AG04449 (cell line): ENCODE data around the gene NAPA.
A peak's percentile ranks its signal among the peaks of the same experiment; 100 is the strongest.

Source experiments
- CTCF ChIA-PET: fragments of 350-600 bp; formaldehyde crosslinking; extraction: SDS; loops from one replicate; lab custom pipeline; 2021; ENCODE audit warnings: antibody characterized with exemption; lab: Yijun Ruan, JAX
- POLR2A ChIA-PET: fragments of 400-600, 350-600 bp; formaldehyde crosslinking; extraction: SDS; loops from one replicate; lab custom pipeline; 2020; ENCODE audit warnings: antibody characterized with exemption, inconsistent platforms; lab: Yijun Ruan, JAX
- DNase-seq: peaks from one replicate; pipeline ENCODE4 v3.0.0-alpha.2; 2010; ENCODE audit warnings: low read depth, low spot score
- H3K4me3 ChIP-seq: 2 replicates; pipeline ENCODE4 v1.5.1; 2011; ENCODE audit warnings: low read depth, mild to moderate bottlenecking, control low read depth, low read length
- TF ChIP-seq, protein P1 (sequence below): IDR thresholded peaks from one replicate; pipeline ENCODE4 v1.5.1; 2011; ENCODE audit warnings: mild to moderate bottlenecking, moderate library complexity, low read length, control low read depth, inconsistent platforms; ENCODE audit not compliant: insufficient read depth; ENCODE audit errors: missing control alignments

NAPA gene

DNA sequence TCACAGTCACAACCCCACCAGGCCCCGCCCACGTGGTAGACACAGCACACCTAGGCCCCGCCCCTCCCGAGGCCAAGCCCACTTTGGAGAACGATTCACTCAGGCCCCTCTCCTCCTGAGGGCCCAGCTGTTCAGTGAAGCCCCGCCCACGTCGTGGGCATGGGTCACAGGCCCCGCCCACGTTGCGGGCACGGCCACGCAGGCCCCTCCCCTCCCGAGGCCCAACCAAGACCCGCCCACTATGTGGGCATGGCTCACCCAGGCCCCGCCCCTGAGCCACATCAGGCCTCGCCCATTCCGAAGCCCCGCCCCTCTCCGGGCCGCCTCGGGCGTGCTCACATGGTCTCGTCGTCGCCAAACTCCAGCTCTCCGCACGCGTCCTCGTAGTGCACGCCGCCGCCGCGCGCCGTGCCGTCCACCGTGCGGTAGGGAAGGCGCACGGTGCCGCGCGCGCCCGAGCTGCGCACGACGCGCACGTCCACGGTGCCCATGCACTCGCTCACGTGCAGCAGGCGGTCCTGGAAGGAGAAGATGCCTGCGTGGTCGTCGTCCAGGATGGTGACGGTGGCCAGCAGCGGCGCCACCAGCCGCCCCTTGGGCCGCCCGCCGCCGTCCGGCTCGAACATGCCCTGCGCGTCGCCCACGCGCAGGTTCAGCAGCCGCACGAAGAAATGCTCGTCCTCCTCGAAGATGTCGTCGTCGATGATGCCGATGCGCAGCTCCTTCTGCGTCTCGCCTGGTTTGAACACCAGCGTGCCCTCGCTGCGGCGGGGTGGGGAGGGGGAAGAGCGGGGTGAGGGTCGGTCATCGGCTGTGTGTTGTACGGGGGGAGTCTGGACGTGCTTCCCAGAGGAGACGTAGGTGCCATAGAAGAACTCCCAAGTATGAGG lies 67.1 kb downstream of the NAPA start:
- H3K4me3 ChIP-seq: peak overlapping the region; percentile 20; the same call in 1 of the 2 replicates
- ChIA-PET CTCF (interaction anchor here (0.8 to 7.1 kb wide), 5 partner anchors 11 to 259 kb away, joined by 3 to 61 read pairs (median 4); partner anchors contain the start of gene KPTN), POLR2A (no interaction called here)
- DNase-seq: no peak
- TF ChIP-seq, protein P1, sequence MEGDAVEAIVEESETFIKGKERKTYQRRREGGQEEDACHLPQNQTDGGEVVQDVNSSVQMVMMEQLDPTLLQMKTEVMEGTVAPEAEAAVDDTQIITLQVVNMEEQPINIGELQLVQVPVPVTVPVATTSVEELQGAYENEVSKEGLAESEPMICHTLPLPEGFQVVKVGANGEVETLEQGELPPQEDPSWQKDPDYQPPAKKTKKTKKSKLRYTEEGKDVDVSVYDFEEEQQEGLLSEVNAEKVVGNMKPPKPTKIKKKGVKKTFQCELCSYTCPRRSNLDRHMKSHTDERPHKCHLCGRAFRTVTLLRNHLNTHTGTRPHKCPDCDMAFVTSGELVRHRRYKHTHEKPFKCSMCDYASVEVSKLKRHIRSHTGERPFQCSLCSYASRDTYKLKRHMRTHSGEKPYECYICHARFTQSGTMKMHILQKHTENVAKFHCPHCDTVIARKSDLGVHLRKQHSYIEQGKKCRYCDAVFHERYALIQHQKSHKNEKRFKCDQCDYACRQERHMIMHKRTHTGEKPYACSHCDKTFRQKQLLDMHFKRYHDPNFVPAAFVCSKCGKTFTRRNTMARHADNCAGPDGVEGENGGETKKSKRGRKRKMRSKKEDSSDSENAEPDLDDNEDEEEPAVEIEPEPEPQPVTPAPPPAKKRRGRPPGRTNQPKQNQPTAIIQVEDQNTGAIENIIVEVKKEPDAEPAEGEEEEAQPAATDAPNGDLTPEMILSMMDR: no peak

DNA sequence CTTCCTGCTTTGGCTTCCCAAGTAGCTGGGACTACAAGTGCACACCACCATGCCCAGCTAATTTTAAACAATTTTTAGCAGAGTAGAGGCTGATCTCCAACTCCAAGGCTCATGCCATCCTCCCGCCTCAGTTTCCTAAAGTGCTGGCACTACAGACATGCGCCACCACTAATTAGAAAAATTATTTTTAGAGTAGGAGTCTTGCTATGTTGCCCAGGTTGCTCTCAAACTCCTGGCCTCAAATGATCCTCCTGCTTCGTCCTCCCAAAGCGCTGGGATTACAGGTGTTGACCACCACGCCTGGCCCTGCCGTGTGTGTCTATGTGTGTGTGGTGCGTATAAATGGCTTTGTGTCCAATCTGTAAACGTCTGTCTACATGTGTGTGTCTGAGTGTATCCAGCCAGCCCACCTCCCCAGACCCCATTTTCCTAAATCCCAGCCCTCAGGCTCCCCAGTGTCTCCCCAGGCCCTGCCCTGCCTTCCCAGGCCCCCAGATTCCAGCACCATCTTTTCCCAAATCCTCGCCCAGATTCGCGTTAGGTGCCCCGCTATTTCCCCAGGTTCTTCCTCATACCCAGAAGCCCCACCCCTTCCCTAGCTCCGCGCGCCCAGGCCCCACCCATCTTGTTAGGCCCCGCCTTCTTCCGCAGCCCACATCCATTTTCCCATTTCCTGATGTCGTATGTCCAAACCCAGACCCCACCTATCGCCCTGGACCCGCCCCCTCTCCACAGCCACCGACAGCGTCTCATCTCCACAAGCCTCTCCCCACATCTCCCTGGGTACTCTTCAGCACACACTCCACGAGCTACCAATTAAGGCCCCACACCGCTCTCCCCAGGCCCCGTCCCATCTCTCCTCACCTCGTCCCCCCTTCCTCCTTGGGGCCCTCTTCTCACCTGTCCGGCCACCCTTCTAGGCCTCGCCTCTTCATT lies 68.1 kb downstream of the NAPA start:
- CTCF ChIA-PET: interaction anchor here (0.8 to 7.1 kb wide), 9 partner anchors 10 to 260 kb away, joined by 3 to 61 read pairs (median 6); partner anchors contain the start of gene KPTN
- TF ChIP-seq, protein P1: no peak
- POLR2A ChIA-PET: no interaction called here
- no peak overlapping the region for H3K4me3 ChIP-seq
- no peak for DNase-seq

DNA sequence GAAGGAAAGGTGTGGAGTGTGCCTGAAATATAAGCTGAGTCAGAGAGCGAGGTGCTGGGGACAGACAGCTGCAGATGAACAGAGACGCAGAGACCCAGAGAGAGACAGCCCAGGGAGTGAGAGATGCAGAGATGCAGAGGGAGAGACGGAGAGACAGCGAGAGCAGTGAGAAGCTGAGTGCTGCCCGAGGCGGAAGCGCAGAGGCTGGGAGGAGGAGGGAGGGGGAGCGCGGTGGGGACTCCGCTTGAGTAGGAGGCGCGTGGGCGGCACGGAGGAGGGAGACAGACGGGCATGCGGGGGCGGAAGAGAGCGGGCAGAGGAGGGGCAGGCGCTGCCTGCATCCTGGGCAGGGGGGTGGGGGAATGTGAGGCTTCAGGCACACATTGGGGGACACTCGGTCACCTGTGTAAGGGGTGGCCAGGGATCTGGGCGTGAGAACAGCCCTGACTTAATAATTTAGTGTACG lies 68.9 kb downstream of the NAPA start:
- H3K4me3 ChIP-seq: no peak overlapping the region
- TF ChIP-seq, protein P1: no peak
- POLR2A ChIA-PET: no interaction called here
- no peak for DNase-seq
- CTCF ChIA-PET: interaction anchor here (1.3 to 7.1 kb wide), 5 partner anchors 9 to 261 kb away, joined by 5 to 61 read pairs (median 7); partner anchors contain the start of gene KPTN

DNA sequence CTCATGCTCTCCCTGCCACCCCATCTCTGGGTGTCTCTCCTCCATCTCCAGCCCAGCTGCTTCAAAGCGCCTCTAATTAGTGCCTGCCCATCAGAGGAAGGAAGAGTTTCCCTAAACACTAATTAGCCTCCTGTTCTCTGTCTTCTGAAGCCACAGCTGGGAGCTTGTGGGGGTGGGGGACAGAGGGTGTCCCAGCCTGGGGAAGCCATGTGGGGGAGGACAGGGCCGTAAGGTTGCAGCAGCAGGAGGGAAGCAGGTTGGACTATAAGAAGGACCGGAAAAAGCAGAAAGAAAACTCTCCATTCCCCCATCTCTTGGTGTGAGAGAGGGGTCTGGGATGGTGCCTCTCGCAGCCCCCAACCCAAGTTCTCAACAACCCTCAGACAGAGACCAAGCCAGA lies 69.3 kb downstream of the NAPA start:
- TF ChIP-seq, protein P1: no peak
- CTCF ChIA-PET: interaction anchor here (1.5 to 7.1 kb wide), 4 partner anchors 9 to 262 kb away, joined by 7 to 61 read pairs (median 8); partner anchors contain the start of gene KPTN
- DNase-seq: no peak
- no peak overlapping the region for H3K4me3 ChIP-seq
- POLR2A ChIA-PET: no interaction called here

DNA sequence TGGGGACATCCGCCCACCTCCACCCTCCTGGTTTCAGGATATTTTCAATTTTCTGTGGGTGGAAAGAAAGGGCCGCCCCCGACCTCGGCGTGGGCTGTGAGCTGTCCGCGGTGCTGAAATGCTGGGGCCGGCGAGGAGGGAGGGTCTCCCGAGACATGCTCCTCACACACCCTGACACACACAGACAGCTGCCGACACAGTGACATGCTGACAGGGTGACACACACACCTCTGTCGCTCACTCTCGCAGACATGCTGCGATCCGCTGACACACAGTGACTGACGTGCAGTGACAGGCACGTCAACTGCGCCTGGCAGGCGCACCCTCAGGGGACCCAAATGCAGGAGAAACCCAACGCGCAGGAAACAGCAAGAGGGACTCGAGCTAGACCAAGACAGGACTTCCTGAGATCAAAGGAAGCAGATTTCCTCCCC lies 70.5 kb downstream of the NAPA start:
- POLR2A ChIA-PET: no interaction called here
- TF ChIP-seq, protein P1: no peak
- no peak overlapping the region for H3K4me3 ChIP-seq
- CTCF ChIA-PET: interaction anchor here (2.0 to 7.1 kb wide), 2 partner anchors 8 to 263 kb away, joined by 8 to 61 read pairs; no protein-coding TSS in a partner anchor
- no peak for DNase-seq
